Measurements from ENCODE around the gene TMEM86A. TPM values are rescaled to one million over a fixed set of nuclear protein-coding genes. Genes with fewer than 3 reads are reported as not detected.

Gene TMEM86A
- total RNA-seq, 2 experiments from 2014 or later: 8.0 to 8.5 TPM

DNA sequence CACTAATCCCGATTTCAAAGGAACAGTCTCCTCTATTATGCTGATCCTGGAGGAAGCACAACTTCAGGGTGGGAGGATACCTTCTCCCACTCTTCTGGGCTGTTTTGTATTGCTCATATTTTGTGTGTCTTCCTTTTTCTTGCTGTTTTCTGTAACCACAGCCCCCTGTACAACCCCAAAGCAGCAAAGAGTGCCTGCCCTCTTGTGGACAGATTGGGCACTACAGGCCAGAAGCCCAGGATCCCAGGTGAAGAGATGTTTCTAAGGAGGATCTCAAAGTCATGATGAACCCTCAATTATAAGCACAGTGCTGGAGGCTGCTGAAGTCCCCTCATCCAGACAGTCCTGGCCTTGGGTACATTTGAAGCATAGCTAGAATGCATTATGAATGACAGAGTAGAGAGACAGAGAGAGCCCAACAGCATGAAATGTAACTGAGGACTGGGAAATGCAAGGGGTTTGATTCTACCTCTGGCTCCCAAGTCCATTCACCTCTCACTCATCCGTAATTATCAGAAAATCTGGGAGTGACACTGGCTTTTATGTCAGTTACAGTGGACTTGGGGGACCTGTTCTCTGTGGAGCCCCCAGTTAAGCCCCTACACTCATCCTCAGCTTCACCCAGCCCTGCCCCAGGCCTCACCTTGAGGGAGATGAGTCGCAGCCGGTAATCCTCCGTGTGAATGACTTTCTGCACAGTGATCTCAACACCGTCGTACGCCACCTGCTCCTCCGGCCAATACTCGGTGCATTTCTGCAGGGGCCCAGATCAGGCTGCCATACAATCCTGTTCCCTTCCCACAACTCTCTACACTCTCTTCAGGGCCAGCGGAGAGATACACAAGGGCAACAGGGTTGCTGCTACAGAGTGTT, 33.6 kb downstream of the TMEM86A start:
- DNase-seq: peak; percentile 40 to 82 (median 67)
- Histone ChIP-seq H3K4me3 (ENCODE audit: low read length) (no peak overlapping the region), H3K36me3 (ENCODE audit: insufficient read depth, low read length) (no peaks in the 10 kb centered on the region), H3K9me3 (ENCODE audit: control insufficient read depth in 1 of 2, insufficient read depth in 1 of 2, low read length in 2 of 2) (no peaks in the 10 kb centered on the region), H3K27ac (ENCODE audit: low read depth in 1 of 2, low read length in 2 of 2) (no peak overlapping the region), H3K4me1 (ENCODE audit: insufficient read depth, low read length) (peaks cover 17% of the 10 kb centered on the region), H3K27me3 (ENCODE audit: control insufficient read depth in 1 of 2, insufficient read depth in 2 of 2, low read length in 2 of 2) (no peaks in the 10 kb centered on the region)
- Mint-ChIP-seq H3K9me3 (no peaks in the 10 kb centered on the region), H3K27me3 (no peaks in the 10 kb centered on the region), H3K4me1 (ENCODE audit: low read depth) (peaks cover 10% of the 10 kb centered on the region), H3K4me3 (no peak overlapping the region), H3K27ac (no peak overlapping the region), H3K36me3 (ENCODE audit: low read depth) (no peaks in the 10 kb centered on the region)
- intact Hi-C loops (cut with DNase I, micrococcal nuclease): loop anchor here (1.0 to 10.0 kb wide), 5 partner anchors 100 to 617 kb away; partner anchors contain the start of gene SPTY2D1 (in 1 of the 2)
- ATAC-seq (ENCODE audit: poor library complexity): peak; percentile 80
- CTCF ChIA-PET: interaction anchor here (2.0 to 2.2 kb wide), 2 partner anchors 10 to 192 kb away, joined by 12 to 13 read pairs; no protein-coding TSS in a partner anchor
- POLR2A ChIA-PET: no interaction called here
- TF ChIP-seq, protein P1, sequence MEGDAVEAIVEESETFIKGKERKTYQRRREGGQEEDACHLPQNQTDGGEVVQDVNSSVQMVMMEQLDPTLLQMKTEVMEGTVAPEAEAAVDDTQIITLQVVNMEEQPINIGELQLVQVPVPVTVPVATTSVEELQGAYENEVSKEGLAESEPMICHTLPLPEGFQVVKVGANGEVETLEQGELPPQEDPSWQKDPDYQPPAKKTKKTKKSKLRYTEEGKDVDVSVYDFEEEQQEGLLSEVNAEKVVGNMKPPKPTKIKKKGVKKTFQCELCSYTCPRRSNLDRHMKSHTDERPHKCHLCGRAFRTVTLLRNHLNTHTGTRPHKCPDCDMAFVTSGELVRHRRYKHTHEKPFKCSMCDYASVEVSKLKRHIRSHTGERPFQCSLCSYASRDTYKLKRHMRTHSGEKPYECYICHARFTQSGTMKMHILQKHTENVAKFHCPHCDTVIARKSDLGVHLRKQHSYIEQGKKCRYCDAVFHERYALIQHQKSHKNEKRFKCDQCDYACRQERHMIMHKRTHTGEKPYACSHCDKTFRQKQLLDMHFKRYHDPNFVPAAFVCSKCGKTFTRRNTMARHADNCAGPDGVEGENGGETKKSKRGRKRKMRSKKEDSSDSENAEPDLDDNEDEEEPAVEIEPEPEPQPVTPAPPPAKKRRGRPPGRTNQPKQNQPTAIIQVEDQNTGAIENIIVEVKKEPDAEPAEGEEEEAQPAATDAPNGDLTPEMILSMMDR (IDR thresholded peaks at IDR 0.05): peak; percentile 97

DNA sequence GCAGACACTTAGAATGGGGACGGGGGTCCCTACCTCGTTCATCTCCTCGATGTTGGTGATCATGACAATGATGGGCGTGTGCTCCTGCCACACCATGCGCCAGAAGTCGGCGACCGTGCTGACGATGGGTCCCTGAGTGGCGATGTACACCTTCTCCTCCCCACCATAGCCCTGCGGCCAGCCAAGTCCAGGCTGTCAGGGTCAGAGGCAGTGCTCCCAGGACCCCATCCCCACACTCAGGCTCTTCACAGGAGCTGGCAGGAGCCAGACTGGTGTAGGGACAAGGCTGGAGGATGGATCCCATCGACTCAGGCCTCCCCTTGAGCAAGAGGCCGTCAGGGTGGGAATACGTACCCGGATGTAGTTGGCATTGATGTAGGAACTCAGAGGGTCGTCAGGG, 34.6 kb downstream of the TMEM86A start:
- Mint-ChIP-seq H3K27ac (no peak overlapping the region), H3K27me3 (no peaks in the 10 kb centered on the region), H3K4me1 (ENCODE audit: low read depth) (peaks cover 2% of the 10 kb centered on the region), H3K9me3 (no peaks in the 10 kb centered on the region), H3K36me3 (ENCODE audit: low read depth) (no peaks in the 10 kb centered on the region), H3K4me3 (no peak overlapping the region)
- Histone ChIP-seq H3K27me3 (ENCODE audit: control insufficient read depth in 1 of 2, insufficient read depth in 2 of 2, low read length in 2 of 2) (no peaks in the 10 kb centered on the region), H3K27ac (ENCODE audit: low read depth in 1 of 2, low read length in 2 of 2) (no peak overlapping the region), H3K4me1 (ENCODE audit: insufficient read depth, low read length) (peaks cover 7% of the 10 kb centered on the region), H3K36me3 (ENCODE audit: insufficient read depth, low read length) (no peaks in the 10 kb centered on the region), H3K4me3 (ENCODE audit: low read length) (no peak overlapping the region), H3K9me3 (ENCODE audit: control insufficient read depth in 1 of 2, insufficient read depth in 1 of 2, low read length in 2 of 2) (no peaks in the 10 kb centered on the region)
- ChIA-PET CTCF (interaction anchor here (0.5 kb wide), 1 partner anchor 15 kb away, joined by 3 read pairs; no protein-coding TSS in a partner anchor), POLR2A (no interaction called here)
- intact Hi-C loops (cut with DNase I, micrococcal nuclease): loop anchor here (2.0 to 10.0 kb wide), 4 partner anchors 101 to 618 kb away; partner anchors contain the start of gene SPTY2D1 (in 1 of the 2)
- DNase-seq (no peak), ATAC-seq (ENCODE audit: poor library complexity) (no peak)
- TF ChIP-seq, protein P1 (IDR thresholded peaks at IDR 0.05): no peak

DNA sequence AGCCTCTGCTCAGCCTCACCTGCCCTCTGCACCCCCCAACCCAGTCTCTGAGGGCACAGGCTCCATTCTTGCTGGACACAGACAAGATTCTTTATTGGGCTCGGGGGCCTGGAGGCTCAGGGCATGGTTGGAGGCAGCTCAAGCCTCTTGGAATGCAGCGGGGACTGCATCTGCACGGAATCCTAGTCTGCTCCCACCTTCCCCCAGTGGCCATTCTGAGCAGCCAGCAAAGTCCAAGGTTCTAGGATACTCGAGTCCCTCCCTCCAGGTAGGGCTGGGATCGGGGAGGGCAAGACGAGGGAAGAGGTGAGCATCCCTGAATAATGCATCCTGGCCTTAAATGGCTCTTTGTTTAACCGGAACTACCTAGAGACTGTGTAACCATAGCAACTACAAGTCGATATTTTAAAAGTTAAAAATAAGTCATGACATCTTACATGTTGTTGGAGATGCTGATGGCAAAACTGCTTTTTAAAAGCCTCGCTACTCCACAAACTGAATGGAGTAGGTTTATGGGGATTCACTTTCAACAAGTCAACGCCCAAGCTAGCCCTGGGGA, 38.1 kb downstream of the TMEM86A start:
- no peak for DNase-seq
- Mint-ChIP-seq H3K27me3 (no peaks in the 10 kb centered on the region), H3K27ac (no peak overlapping the region), H3K36me3 (ENCODE audit: low read depth) (no peaks in the 10 kb centered on the region), H3K4me1 (ENCODE audit: low read depth) (no peaks in the 10 kb centered on the region), H3K9me3 (no peaks in the 10 kb centered on the region), H3K4me3 (no peak overlapping the region)
- ATAC-seq (ENCODE audit: poor library complexity): no peak
- no peaks in the 10 kb centered on the region for H3K9me3 ChIP-seq (ENCODE audit: control insufficient read depth in 1 of 2, insufficient read depth in 1 of 2, low read length in 2 of 2)
- H3K36me3 ChIP-seq (ENCODE audit: insufficient read depth, low read length): no peaks in the 10 kb centered on the region
- intact Hi-C loops (cut with DNase I, micrococcal nuclease): loop anchor here in 1 of 2 experiments (10.0 kb wide), 2 partner anchors 432 to 482 kb away; no protein-coding TSS in a partner anchor
- H3K27ac ChIP-seq (ENCODE audit: low read depth in 1 of 2, low read length in 2 of 2): no peak overlapping the region
- H3K4me3 ChIP-seq (ENCODE audit: low read length): no peak overlapping the region
- ChIA-PET POLR2A (no interaction called here), CTCF (interaction anchor here (0.9 kb wide), 1 partner anchor 621 kb away, joined by 3 read pairs; no protein-coding TSS in a partner anchor)
- TF ChIP-seq, protein P1 (IDR thresholded peaks at IDR 0.05): no peak
- no peaks in the 10 kb centered on the region for H3K27me3 ChIP-seq (ENCODE audit: control insufficient read depth in 1 of 2, insufficient read depth in 2 of 2, low read length in 2 of 2)
- H3K4me1 ChIP-seq (ENCODE audit: insufficient read depth, low read length): peaks cover 4% of the 10 kb centered on the region
